GM18868 (cell line): ENCODE data around the gene BORA.
"Not testable (repeated sequence)": the region's sequence is repeated elsewhere in the genome, so short reads cannot be mapped to it uniquely, and the experiment has no call there.

Experiments used
- ATAC-seq: cut with Tn5 transposase; IDR thresholded peaks from one replicate; pipeline ENCODE4 v1.9.1; 2021; ENCODE audit warnings: mild to moderate bottlenecking, moderate library complexity; ENCODE audit not compliant: unreplicated experiment

BORA gene

GRCh38 chr13:72760189-72760588 is 32.5 kb downstream of the BORA start:
- ATAC-seq = no peak

GRCh38 chr13:72763411-72763810 is 35.7 kb downstream of the BORA start:
- ATAC-seq = no peak

DNA sequence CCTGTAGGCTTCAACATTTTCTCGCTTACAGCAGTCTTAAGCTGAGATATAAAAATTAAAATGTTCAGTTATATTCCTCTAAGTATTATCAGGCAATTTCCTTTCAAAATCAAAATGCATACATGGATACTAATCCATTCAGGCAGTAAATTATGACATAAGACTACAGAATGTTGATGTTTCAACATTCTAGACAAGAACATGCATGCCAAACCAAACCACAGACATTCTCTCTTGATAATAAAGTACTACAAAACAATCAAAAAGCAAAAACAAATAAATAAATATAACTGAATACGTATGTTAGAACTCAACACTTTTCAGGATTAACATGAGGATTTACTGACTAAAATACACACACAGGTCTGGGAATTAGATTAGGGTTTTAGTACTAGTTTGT is 46.3 kb downstream of the BORA start:
- ATAC-seq = no peak

DNA sequence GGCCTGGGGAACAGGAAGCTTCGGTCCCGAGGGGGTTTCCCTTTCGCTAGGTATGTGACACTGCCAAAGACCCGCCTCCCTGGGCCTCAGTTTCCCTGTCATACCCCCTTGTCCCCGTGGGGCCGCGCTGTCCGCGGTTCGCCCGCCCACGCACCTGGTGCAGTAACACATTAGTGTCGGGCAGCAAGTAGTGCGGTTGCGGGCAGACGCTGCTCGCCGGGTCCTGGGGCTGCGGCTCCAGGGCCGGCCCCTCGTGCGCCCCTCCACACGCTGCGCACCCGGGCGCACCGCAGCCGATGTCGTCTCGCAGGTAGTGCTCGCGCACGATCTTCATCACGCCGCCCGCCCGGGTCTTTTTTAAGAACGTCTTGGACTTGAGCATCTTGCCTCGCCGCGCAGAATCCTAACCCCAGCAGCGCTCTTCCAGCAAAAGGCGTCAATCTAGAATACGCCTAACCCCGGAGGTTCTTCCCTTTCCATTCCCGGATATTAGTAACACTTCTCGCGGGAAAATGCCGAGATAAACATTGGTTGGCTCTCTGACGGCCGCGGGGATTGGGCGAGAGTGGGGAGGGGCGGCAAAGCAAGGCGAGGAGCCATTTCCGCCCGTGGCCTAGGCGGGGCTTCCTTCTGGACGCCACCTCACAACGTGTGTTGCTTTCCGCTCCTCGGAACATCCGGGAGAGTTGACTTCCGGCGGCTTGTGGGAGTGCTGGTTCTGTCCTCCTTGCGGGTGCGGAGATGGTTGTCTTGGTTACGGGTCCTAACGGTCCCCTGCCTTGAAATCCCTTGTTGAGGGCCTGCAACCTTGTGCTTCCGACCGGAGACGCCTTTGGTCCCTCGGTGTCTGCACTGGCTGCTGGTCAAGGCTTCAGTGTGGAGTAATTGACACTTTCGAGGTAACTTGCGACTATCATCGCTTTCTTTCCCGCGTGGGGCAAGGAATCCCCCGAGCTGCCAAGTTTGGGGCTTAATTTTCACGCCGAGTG is 54.0 kb downstream of the BORA start, which contains the start of the genes DIS3 and PIBF1:
TSS of gene DIS3 (minus strand) at position 450 of the 989 bp plus-strand sequence. CDS start at position 382, 68 bp downstream.
TSS of gene PIBF1 (plus strand) at position 683 of the 989 bp plus-strand sequence. CDS start 1,337 bp downstream, outside the sequence.
- ATAC-seq = peak; percentile 95

DNA sequence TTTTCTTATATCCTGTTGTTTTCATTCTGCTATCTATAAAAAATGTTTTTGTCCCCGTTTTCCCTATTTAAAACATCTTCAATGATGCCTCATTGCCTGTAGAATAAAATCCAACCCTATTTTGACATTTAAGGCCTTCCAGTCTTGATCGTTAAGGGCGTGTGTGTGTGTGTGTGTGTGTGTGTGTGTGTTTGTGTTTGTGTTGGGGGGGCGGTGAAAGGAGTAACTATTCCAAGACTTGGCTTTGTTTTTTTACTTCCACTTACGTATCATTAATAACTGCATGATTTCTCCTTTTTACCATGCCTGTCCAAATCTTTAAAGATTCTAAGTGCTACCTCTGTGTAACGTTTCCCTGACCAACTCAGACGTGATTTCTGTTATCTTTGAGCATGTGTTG is 55.0 kb downstream of the BORA start:
- no peak for ATAC-seq

GRCh38 chr13:72784679-72785078 is 57.0 kb downstream of the BORA start:
- ATAC-seq = not testable (repeated sequence)

- no peak for ATAC-seq
These were observed 61.1 kb downstream of the BORA start for GRCh38 chr13:72788831-72789230.

DNA sequence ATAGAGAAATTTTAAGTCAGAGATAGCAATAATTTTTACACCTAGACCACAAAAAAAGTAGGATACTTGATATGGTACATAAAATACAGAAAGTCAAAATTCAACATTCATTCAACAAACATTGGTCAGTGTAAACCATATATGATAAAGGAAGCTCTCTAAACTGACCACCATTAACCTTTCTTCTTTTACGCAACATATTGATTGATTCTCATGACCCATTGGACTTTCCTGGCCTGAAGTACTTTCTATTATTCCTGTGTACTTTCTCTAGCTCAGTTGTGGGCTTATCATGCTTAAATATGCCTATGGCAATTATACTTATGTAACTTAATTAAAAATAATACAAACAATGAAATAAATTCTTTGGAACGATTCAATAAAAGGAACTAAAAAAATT is 64.9 kb downstream of the BORA start:
- no peak for ATAC-seq

DNA sequence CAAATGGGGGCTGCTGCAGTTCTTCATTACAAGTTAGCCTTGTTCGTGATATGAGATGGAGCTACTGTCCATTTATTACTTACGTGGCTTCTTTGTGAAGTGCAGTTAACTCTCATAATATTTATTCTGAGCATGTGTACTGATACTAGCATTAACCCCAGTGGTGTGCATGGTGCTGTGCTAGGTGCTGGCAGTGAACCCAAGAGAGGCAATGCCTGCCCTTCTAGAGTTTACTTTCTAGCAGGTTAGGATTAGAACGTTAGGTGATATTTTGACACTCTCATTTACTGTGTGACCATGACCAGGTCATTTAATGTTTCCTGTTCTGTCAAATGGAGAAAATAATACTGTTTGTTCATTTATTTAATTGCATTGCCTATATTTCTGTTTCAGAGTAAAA is 71.1 kb downstream of the BORA start:
- no peak for ATAC-seq

DNA sequence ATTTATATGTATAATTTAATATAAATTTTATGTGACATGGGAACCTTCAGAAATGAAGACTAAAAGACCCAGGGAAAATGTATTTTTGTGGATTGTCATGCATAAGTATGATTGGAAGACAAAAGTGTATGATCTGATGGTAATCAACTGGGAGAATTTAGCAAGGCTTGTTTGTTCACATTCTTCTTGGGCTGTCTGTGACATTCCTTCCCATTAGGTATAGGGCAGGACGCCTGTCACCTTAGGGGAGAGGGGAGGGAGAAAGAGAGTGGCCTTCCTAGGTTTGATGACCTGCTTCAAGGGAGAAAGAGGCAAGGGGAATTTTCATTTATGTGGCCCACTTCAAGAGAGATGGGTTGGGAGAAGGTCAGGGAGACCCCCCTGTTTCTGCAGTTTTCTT is 76.6 kb downstream of the BORA start:
- ATAC-seq = no peak
